Spleen (tissue), 11 donors: ENCODE data around the gene AHNAK. TPM values are rescaled to one million over a fixed set of nuclear protein-coding genes. Genes with fewer than 3 reads are reported as not detected.
A peak's percentile ranks its signal among the peaks of the same experiment; 100 is the strongest.

Source experiments
- DNase-seq: peaks from one replicate; pipeline ENCODE4 v3.0.0-alpha.2; 2020
- H3K27ac ChIP-seq, 8 donors: fragments of 200-600 bp; sonication (generic) in 7 of 8; 1 replicate in 4 of 8; 2 replicates in 4 of 8; pipeline versions ENCODE4 v1.5.0 to v1.8.0; 2016 to 2021; ENCODE audit warnings: inconsistent platforms in 4 of 8, mild to moderate bottlenecking in 4 of 8, moderate library complexity in 1 of 8
- H3K27me3 ChIP-seq, 7 donors: fragments of 200-600 bp; sonication (generic) in 6 of 7; replicated peaks in 1 of 7; 1 replicate in 4 of 7; 2 replicates in 3 of 7; pipeline versions ENCODE4 v1.5.0 to v1.8.0; 2016 to 2021; ENCODE audit warnings: inconsistent platforms in 3 of 7, mild to moderate bottlenecking in 1 of 7
- H3K36me3 ChIP-seq, 6 donors: fragments of 200-600 bp; sonication (generic) in 5 of 6; 1 replicate in 4 of 6; 2 replicates in 2 of 6; pipeline versions ENCODE4 v1.5.0 to v1.8.0; 2016 to 2021; ENCODE audit warnings: inconsistent platforms in 2 of 6
- H3K4me1 ChIP-seq, 6 donors: fragments of 200-600 bp; sonication (generic) in 5 of 6; 1 replicate in 3 of 6; 2 replicates in 3 of 6; pipeline versions ENCODE4 v1.5.0 to v1.8.0; 2016 to 2021; ENCODE audit warnings: inconsistent platforms in 3 of 6
- H3K4me3 ChIP-seq, 8 donors: fragments of 200-600 bp; sonication (generic) in 7 of 8; 1 replicate in 4 of 8; 2 replicates in 4 of 8; pipeline versions ENCODE4 v1.5.0 to v1.8.0; 2016 to 2021; ENCODE audit warnings: inconsistent platforms in 4 of 8, mild to moderate bottlenecking in 4 of 8, moderate library complexity in 2 of 8
- H3K9me3 ChIP-seq, 8 donors: fragments of 200-600 bp; sonication (generic) in 7 of 8; 1 replicate in 4 of 8; 2 replicates in 4 of 8; pipeline versions ENCODE4 v1.5.0 to v1.8.0; 2016 to 2021; ENCODE audit warnings: inconsistent platforms in 4 of 8
- CTCF ChIP-seq, 11 experiments: fragments of 200-600 bp in 7 of 11; fragments of 450-650 bp in 4 of 11; sonication (generic) in 4 of 11; IDR thresholded peaks in 8 of 11; conservative IDR thresholded peaks in 3 of 11; 1 replicate in 7 of 11; 2 replicates in 4 of 11; pipeline versions ENCODE4 v1.4.0 to v1.8.0; 2016 to 2021; ENCODE audit warnings: antibody characterized with exemption in 11 of 11, inconsistent platforms in 4 of 11, mild to moderate bottlenecking in 1 of 11
- POLR2A ChIP-seq, 3 donors: fragments of 450-650 bp; IDR thresholded peaks; one replicate each; pipeline ENCODE4 v1.5.1; 2017; ENCODE audit warnings: antibody characterized with exemption in 3 of 3, mild to moderate bottlenecking in 1 of 3
- POLR2AphosphoS5 ChIP-seq, 3 donors: sonication (generic); formaldehyde crosslinking; IDR thresholded peaks; one replicate each; pipeline ENCODE4 v1.5.1; 2017; ENCODE audit warnings: antibody characterized with exemption in 3 of 3
- WGBS, 5 donors: extraction: QIAGEN DNeasy Blood & Tissue Kit in 3 of 5; methylation state at CpG; one replicate each; pipeline versions ENCODE4 v1.1.5 to v1.1.7; 2013 to 2018; 5-methylcytosine and 5-hydroxymethylcytosine counted together
- intact Hi-C: fragments of 100-400 bp; cut with DNase I; formaldehyde crosslinking; loops from one replicate; pipeline ENCODE4 v1.15.0; 2023; ENCODE audit warnings: low total_unique reads
- polyA plus RNA-seq, 3 donors: library from polyadenylated mRNA; stranded (reverse); fragments of 200-250 nt; gene quantifications; one replicate each; pipeline ENCODE4 v1.2.1, GENCODE V29; 2013
- total RNA-seq, 7 donors: library from RNA; depleted of rRNA in 3 of 7; stranded (reverse); fragments of >200 nt in 3 of 7; fragmentation: NEBNext Ultra II Directional in 4 of 7; extraction: Animal tissue kit (Norgen Biotek cat#: 25700) in 4 of 7; gene quantifications; one replicate each; pipeline versions ENCODE4 v1.1.0 to v1.2.1, GENCODE V29; 2016 to 2021
- donor health status: healthy with polysubstance abuse.
- donor health status: DM: no; HTN: no; CAD: no; lungs with moderate emphysema.
- donor health status: DM: no; HTN: no; CAD: no.
- donor health status: Bipolar disorder and iron deficiency.
- donor health status: healthy.
- donor health status: DM: no; HTN: no; CAD: no.
- donor health status: DM: yes; HTN: yes; CAD: no.

Gene AHNAK
- total and polyA plus RNA-seq, 10 donors, result 11.8 to 370 (median 259) TPM

DNA sequence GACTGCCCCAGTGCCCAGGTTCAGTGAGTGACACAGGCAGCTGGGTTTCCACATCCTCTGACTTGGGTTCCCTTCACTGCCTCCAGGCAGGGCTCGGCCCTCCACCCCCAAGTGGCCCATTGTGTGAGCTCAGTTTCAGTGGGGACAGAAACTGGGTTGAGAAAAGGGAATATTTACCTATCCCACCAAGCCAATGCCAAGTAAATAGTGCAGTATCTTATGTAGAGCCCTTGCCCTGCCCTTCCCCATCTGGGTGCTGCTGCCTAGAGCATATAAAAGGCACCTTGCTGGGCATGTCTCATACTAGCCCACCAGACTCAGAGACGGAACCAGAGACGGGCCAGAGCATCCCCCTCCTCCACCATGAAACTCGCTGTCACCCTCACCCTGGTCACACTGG lies 127.9 kb downstream of the AHNAK start, which contains the start of gene SCGB1A1:
TSS of gene SCGB1A1 (plus strand) at position 301 of the 400 bp plus-strand sequence. CDS start at position 364, 63 bp downstream.
- no peaks in the 10 kb centered on the region for H3K36me3 ChIP-seq

DNA sequence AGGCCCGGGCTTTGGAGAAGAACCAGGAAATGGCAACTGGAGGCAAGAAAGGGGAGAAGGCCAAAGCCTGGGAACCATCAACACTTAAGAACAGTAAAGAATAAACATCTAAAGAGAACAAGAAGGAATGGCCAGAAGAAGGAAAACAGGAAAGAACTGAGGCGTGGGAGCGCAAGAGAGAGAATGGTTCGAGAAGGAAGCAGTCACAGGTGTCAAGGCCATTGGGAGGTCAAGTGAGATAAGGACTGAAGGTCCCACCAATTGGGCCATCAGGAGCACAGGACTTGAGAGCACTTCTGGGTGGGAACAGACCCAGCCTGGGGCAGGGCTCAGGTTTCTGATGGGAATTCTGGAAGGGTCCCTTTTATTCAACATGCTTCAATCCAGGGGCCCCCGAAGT lies 128.5 kb downstream of the AHNAK start:
- H3K9me3 ChIP-seq, result no peaks in the 10 kb centered on the region
- TF ChIP-seq CTCF (IDR thresholded peaks at IDR 0.05 in 8 of 11, conservative IDR thresholded peaks at IDR 0.05 in 3 of 11) (no peak), POLR2A (IDR thresholded peaks at IDR 0.05) (no peak), POLR2AphosphoS5 (IDR thresholded peaks at IDR 0.05) (no peak)
- no peak overlapping the region for H3K4me3 ChIP-seq
- no peak for DNase-seq
- H3K36me3 ChIP-seq, result no peaks in the 10 kb centered on the region
- peaks cover 0 to 23% (median 4%) of the 10 kb centered on the region in 6 donors for H3K4me1 ChIP-seq
- no peak overlapping the region for H3K27ac ChIP-seq
- intact Hi-C loops, result no loop called here
- H3K27me3 ChIP-seq, result no peaks in the 10 kb centered on the region
- WGBS, 5 donors, result 72 to 78% (median 76%) methylated on average over 5 of the region's 5 CpGs

More for the DNA sequence above, 127.9 kb downstream of the AHNAK start, which contains the start of gene SCGB1A1:
- intact Hi-C loops, result no loop called here
- Histone ChIP-seq H3K4me3 (no peak within 1 kb of the TSS), H3K27me3 (peaks cover 0 to 4% (median 0%) of the 10 kb centered on the region in 7 donors), H3K9me3 (no peaks in the 10 kb centered on the region), H3K4me1 (peaks cover 0 to 17% (median 2%) of the 10 kb centered on the region in 6 donors), H3K27ac (peak within 1 kb of the TSS in 4 of 8 donors; percentile 34 to 57 (median 48))
- no peak for DNase-seq
- 76 to 95% (median 83%) methylated on average over 4 of the region's 4 CpGs for WGBS, 5 donors
- TF ChIP-seq POLR2A (IDR thresholded peaks at IDR 0.05) (no peak), POLR2AphosphoS5 (IDR thresholded peaks at IDR 0.05) (no peak), CTCF (IDR thresholded peaks at IDR 0.05 in 8 of 11, conservative IDR thresholded peaks at IDR 0.05 in 3 of 11) (no peak)

DNA sequence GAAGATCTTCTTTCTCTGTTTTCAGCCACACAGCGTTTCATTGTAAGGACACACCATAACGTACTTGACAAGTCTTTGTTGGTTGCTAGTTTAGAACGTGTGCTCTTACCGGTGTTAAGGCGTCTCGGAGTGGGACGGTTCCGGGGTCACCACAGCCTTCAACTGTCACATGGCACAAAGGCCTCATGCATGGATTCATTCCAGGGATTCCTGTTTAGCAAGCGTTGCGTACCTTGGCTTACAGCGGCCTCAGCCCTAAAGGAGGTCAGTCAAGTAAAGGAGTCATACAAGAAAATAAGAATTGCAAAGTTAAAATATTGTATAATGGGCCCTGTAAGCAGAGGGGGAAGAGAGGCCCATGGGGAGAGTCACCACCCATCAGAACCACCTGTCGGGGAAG lies 130.0 kb downstream of the AHNAK start:
- 89 to 95% (median 91%) methylated on average over 12 of the region's 12 CpGs for WGBS, 5 donors
- Histone ChIP-seq H3K27me3 (no peaks in the 10 kb centered on the region), H3K4me1 (peaks cover 0 to 30% (median 4%) of the 10 kb centered on the region in 6 donors), H3K36me3 (no peaks in the 10 kb centered on the region), H3K27ac (no peak overlapping the region), H3K4me3 (no peak overlapping the region), H3K9me3 (no peaks in the 10 kb centered on the region)
- DNase-seq, result no peak
- intact Hi-C loops, result no loop called here
- no peak for TF ChIP-seq POLR2A (IDR thresholded peaks at IDR 0.05)
- TF ChIP-seq POLR2AphosphoS5 (IDR thresholded peaks at IDR 0.05), result no peak
- no peak for TF ChIP-seq CTCF (IDR thresholded peaks at IDR 0.05 in 8 of 11, conservative IDR thresholded peaks at IDR 0.05 in 3 of 11)

GRCh38 chr11:62413060-62413696 lies 133.4 kb downstream of the AHNAK start:
- Histone ChIP-seq H3K9me3 (no peaks in the 10 kb centered on the region), H3K27ac (peak overlapping the region in 3 of 8 donors; percentile 9 to 35 (median 25)), H3K27me3 (no peaks in the 10 kb centered on the region), H3K4me1 (peaks cover 0 to 18% (median 3%) of the 10 kb centered on the region in 6 donors), H3K4me3 (no peak overlapping the region), H3K36me3 (no peaks in the 10 kb centered on the region)
- TF ChIP-seq POLR2A (IDR thresholded peaks at IDR 0.05) (no peak), CTCF (IDR thresholded peaks at IDR 0.05 in 8 of 11, conservative IDR thresholded peaks at IDR 0.05 in 3 of 11) (no peak), POLR2AphosphoS5 (IDR thresholded peaks at IDR 0.05) (peak in 2 of 3 donors; percentile 45 to 47)
- intact Hi-C loops, result no loop called here
- no peak for DNase-seq
- 42 to 70% (median 60%) methylated on average over 4 to 8 of the region's 8 CpGs for WGBS, 5 donors
